ENCODE results near the gene ALDH3A1.
A peak's percentile ranks its signal among the peaks of the same experiment; 100 is the strongest.

The ALDH3A1 gene

GRCh38 chr17:19740933-19741332 lies 7.2 kb downstream of the ALDH3A1 start:
- DNase-seq = no peak

- DNase-seq = no peak
Observed at GRCh38 chr17:19739241-19740201, 8.6 kb downstream of the ALDH3A1 start.

- no peak for DNase-seq
Observed at GRCh38 chr17:19738757-19739156, 9.3 kb downstream of the ALDH3A1 start.

GRCh38 chr17:19738073-19738449 lies 10.0 kb downstream of the ALDH3A1 start:
- no peak for DNase-seq

- DNase-seq = no peak
Observed at GRCh38 chr17:19737305-19738072, 10.6 kb downstream of the ALDH3A1 start.

GRCh38 chr17:19736071-19736470 lies 12.0 kb downstream of the ALDH3A1 start:
- no peak for DNase-seq

- DNase-seq = no peak
Observed at GRCh38 chr17:19733953-19734526, 14.1 kb downstream of the ALDH3A1 start.

- DNase-seq = no peak
Observed at GRCh38 chr17:19731626-19732025, 16.5 kb downstream of the ALDH3A1 start.

GRCh38 chr17:19730843-19731242 lies 17.3 kb downstream of the ALDH3A1 start:
- DNase-seq = peak; percentile 30 to 74 (median 64)

- DNase-seq = no peak
Observed at GRCh38 chr17:19729900-19730299, 18.2 kb downstream of the ALDH3A1 start.

GRCh38 chr17:19728084-19728495 lies 20.0 kb downstream of the ALDH3A1 start:
- DNase-seq = peak; percentile 81 to 92 (median 89)

- peak; percentile 74 to 91 (median 86) for DNase-seq
Observed at GRCh38 chr17:19727501-19728078, 20.5 kb downstream of the ALDH3A1 start.

- peak in 3 of 4 experiments; percentile 11 to 44 (median 38) for DNase-seq
Observed at GRCh38 chr17:19726631-19727376, 21.3 kb downstream of the ALDH3A1 start.

GRCh38 chr17:19725486-19725885 lies 22.6 kb downstream of the ALDH3A1 start:
- peak; percentile 81 to 92 (median 86) for DNase-seq

- DNase-seq = peak; percentile 93 to 97 (median 97)
Observed at GRCh38 chr17:19724501-19725420, 23.3 kb downstream of the ALDH3A1 start.

- no peak for DNase-seq
Observed at GRCh38 chr17:19723964-19724363, 24.1 kb downstream of the ALDH3A1 start.

GRCh38 chr17:19720631-19721426 lies 27.3 kb downstream of the ALDH3A1 start:
- peak in 1 of 4 experiments; percentile 11 for DNase-seq

GRCh38 chr17:19720210-19720475 lies 28.0 kb downstream of the ALDH3A1 start:
- peak in 1 of 4 experiments; percentile 15 for DNase-seq

GRCh38 chr17:19719355-19720209 lies 28.5 kb downstream of the ALDH3A1 start:
- no peak for DNase-seq
